Cardiac muscle cell (in vitro differentiated cells and primary cell): ENCODE data around the gene OR6B3. TPM values are rescaled to one million over a fixed set of nuclear protein-coding genes. Genes with fewer than 3 reads are reported as not detected.

Experiments used
- DNase-seq, 2 donors: peaks; one replicate each; pipeline versions ENCODE4 v3.0.0 to v3.0.0-alpha.2; 2010 to 2017; ENCODE audit warnings: low read depth in 1 of 2, low spot score in 1 of 2
- H3K27ac ChIP-seq: fragments of 200-600 bp; sonication (generic); 2 replicates; pipeline ENCODE4 v1.5.1; 2016
- H3K27me3 ChIP-seq: fragments of 200-600 bp; sonication (generic); 2 replicates; pipeline ENCODE4 v1.6.0; 2016; ENCODE audit warnings: control low read depth
- H3K36me3 ChIP-seq: fragments of 200-600 bp; sonication (generic); 2 replicates; pipeline ENCODE4 v1.5.1; 2016; ENCODE audit warnings: control low read depth
- H3K4me1 ChIP-seq: fragments of 200-600 bp; sonication (generic); 2 replicates; pipeline ENCODE4 v1.8.1; 2017; ENCODE audit warnings: low read depth, mild to moderate bottlenecking, mixed run types
- H3K4me3 ChIP-seq: fragments of 200-600 bp; sonication (generic); 2 replicates; pipeline ENCODE4 v1.5.1; 2016; ENCODE audit warnings: mild to moderate bottlenecking
- H3K9me3 ChIP-seq: fragments of 200-600 bp; sonication (generic); 2 replicates; pipeline ENCODE4 v1.5.1; 2017; ENCODE audit warnings: low read depth, mild to moderate bottlenecking, control low read depth
- polyA plus RNA-seq: library from polyadenylated mRNA; unstranded; fragments of >200 nt; fragmentation: Nextera tagmentation; extraction: Ambion mirVana; gene quantifications from 2 replicates; pipeline ENCODE4 v1.2.1, GENCODE V29; 2016
- total RNA-seq: library from RNA; depleted of rRNA; stranded (reverse); fragments of >200 nt; gene quantifications from 2 replicates; pipeline ENCODE4 v1.2.3, GENCODE V29; 2016
- TF ChIP-seq, protein P1 (sequence below): IDR thresholded peaks from 2 replicates; pipeline ENCODE4 v1.5.1; 2012; ENCODE audit warnings: low read depth, mild to moderate bottlenecking, low read length

The OR6B3 gene
- total and polyA plus RNA-seq, 2 experiments from 2014 or later = not detected

DNA sequence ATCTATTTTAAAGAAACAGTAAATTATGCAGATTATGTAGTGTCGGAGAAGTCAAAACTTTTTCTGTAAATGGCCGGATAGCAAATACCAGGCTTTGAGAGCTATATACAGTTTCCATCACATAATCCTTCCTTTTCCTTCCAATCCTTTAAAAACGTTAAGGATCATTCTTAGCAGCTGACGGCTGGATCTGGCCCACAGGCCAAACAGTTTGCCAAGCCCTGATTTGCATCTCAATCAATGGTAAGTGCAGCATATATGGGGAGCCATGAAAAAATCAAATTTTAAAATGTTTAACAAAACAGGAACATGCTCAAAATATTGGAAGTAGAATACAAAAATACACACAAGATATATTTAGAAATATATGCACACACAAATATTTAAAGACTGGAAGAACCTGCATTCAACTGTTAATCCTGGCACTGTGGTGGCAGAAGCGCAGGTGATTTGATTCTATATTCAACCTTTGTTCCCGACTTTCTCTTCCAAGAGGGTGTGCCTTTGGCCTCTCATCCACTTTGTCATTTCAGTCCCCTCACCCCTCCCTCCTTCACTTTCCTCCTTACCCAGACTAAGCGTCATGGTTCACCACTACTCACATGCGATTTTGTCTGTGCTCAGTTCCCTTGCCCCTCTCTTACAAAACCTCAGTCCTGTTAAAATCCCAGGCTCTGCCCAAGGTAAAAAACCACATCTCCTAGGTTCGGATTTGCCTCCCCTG lies 55.5 kb downstream of the OR6B3 start:
- Histone ChIP-seq H3K27ac (no peak overlapping the region), H3K4me1 (no peaks in the 10 kb centered on the region), H3K36me3 (peaks cover 18% of the 10 kb centered on the region)

More for the DNA sequence above, 55.5 kb downstream of the OR6B3 start:
- TF ChIP-seq, protein P1, sequence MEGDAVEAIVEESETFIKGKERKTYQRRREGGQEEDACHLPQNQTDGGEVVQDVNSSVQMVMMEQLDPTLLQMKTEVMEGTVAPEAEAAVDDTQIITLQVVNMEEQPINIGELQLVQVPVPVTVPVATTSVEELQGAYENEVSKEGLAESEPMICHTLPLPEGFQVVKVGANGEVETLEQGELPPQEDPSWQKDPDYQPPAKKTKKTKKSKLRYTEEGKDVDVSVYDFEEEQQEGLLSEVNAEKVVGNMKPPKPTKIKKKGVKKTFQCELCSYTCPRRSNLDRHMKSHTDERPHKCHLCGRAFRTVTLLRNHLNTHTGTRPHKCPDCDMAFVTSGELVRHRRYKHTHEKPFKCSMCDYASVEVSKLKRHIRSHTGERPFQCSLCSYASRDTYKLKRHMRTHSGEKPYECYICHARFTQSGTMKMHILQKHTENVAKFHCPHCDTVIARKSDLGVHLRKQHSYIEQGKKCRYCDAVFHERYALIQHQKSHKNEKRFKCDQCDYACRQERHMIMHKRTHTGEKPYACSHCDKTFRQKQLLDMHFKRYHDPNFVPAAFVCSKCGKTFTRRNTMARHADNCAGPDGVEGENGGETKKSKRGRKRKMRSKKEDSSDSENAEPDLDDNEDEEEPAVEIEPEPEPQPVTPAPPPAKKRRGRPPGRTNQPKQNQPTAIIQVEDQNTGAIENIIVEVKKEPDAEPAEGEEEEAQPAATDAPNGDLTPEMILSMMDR = no peak
- Histone ChIP-seq H3K9me3 (no peaks in the 10 kb centered on the region), H3K27me3 (no peaks in the 10 kb centered on the region), H3K4me3 (no peak overlapping the region)
- no peak for DNase-seq

Other genes with a start within 250 kb of the OR6B3 start
- 279 and 413 TPM in 2 replicates for gene NDUFA10, start 28.2 kb downstream of the OR6B3 start, total RNA-seq
- gene NDUFA10, start 28.2 kb downstream of the OR6B3 start, polyA plus RNA-seq = 295 and 304 TPM in 2 replicates
- not detected in 2 replicates for gene OR6B2, start 23.1 kb downstream of the OR6B3 start, total RNA-seq
- gene OR6B2, start 23.1 kb downstream of the OR6B3 start, polyA plus RNA-seq = not detected in 2 replicates
- 111 and 159 TPM in 2 replicates for gene COPS9, start 82.8 kb upstream of the OR6B3 start, total RNA-seq
- gene COPS9, start 82.8 kb upstream of the OR6B3 start, polyA plus RNA-seq = 210 and 321 TPM in 2 replicates
- gene OTOS, start 87.1 kb upstream of the OR6B3 start, total RNA-seq = not detected in 2 replicates
- gene OTOS, start 87.1 kb upstream of the OR6B3 start, polyA plus RNA-seq = not detected in 2 replicates